Bronchial smooth muscle cell (primary cell): Measurements from ENCODE around the gene CRABP1. TPM values are rescaled to one million over a fixed set of nuclear protein-coding genes. Genes with fewer than 3 reads are reported as not detected.

ENCODE experiments used
- total RNA-seq: library from RNA; depleted of rRNA; stranded (reverse); fragments of >200 nt; gene quantifications from 2 replicates; pipeline ENCODE4 v1.2.1, GENCODE V29; 2014

CRABP1 gene
- total RNA-seq = not detected in 2 replicates

DNA sequence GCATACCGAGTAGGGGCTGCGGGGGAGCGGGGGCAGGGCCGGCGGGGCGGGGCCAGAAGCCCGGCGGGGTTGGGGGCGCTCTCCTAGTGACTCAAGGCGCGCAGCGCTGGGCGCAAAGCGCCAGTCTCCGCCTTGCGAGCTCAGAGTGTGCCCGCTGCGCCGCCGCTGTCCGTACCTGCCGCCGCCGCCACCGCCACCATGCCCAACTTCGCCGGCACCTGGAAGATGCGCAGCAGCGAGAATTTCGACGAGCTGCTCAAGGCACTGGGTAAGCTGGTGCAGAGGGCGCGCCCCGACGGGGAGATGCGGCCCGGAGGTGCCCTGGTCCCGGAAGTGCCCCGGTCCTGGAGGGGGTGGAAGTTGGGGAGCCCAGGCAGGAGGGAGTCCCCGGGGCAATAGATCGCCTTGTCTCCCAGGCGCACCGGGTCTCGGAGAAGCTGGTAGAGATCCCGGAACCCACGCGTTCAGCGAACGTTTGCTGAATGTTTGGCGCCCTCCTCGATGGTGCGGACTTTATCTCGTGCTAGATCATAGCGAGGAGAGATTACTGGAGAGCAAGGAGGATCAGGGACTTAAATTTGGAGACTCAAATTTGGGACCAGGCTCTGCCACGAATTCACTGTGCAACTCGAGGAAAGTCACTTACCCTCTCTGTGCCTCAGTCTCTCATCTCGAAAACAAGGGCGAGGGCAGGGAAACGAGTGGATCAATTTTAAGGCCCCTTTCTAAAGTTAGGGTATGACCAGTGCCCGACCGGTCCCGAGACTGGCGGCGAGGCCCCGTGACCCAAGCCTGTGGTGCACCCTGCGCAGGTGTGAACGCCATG, at the start of gene CRABP1:
CRABP1 (plus strand) TSS at position 123 of the 826 bp plus-strand sequence; CDS start at position 199, 76 bp downstream.

DNA sequence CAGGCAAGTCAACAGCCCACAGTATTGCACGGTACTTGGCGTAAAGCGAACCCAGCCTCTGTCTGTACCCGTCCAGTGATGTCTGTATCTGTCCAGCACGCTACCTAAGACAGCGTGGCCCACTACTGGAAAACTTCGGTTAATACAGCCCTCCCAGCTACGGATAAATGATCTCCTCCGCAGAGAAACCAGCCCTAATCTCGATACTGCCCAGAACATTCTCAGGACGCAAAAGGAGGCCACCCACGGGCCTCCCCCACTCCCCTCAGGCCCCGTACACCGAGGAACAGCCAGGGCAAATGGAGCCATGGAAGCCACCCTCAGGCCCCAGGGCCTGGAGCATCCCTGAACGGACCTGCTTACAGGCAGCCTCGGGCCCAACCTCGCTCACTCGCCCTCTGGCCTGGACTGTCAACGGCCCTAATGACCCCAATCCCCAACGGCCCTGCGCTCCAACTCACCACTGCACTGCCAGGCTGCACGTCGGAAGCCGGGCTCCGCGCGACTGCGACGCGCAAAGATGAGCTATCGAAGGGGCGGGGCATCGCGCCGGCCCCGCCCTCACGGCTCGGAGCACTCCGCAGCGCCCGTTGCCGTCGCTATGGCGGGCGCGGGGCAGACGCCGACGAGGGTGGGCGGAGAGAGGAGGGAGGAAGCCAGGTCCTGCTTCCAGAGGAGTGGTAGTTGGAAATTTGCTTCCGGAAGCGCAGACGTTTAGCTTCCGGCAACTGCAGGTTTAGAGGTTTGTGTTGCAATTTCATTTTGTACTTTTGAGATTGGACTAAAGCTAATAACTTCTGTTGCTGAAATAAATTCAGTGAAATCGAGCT, 40.8 kb upstream of the CRABP1 start, which contains the start of gene SKIC8:
SKIC8 (minus strand) TSS at position 509 of the 830 bp plus-strand sequence. CDS start 3,923 bp downstream, outside the sequence.

Other genes with a start within 250 kb of the CRABP1 start
- not detected in 2 replicates for gene SH2D7, start 247.8 kb upstream of the CRABP1 start, total RNA-seq
- 1.1 and 1.8 TPM in 2 replicates for gene CIB2, start 208.9 kb upstream of the CRABP1 start, total RNA-seq
- 15.8 and 18.5 TPM in 2 replicates for gene IDH3A, start 191.0 kb upstream of the CRABP1 start, total RNA-seq
- not detected in 2 replicates for gene ACSBG1, start 105.8 kb upstream of the CRABP1 start, total RNA-seq
- gene DNAJA4, start 75.8 kb upstream of the CRABP1 start, total RNA-seq = 1.2 and 1.4 TPM in 2 replicates
- gene SKIC8, start 40.7 kb upstream of the CRABP1 start, total RNA-seq = 68.8 and 77.1 TPM in 2 replicates
- gene IREB2, start 97.9 kb downstream of the CRABP1 start, total RNA-seq = 17.9 and 23.8 TPM in 2 replicates
- 1.7 and 1.9 TPM in 2 replicates for gene HYKK, start 167.2 kb downstream of the CRABP1 start, total RNA-seq
- 110 and 137 TPM in 2 replicates for gene PSMA4, start 200.1 kb downstream of the CRABP1 start, total RNA-seq
- 0.47 and 0.94 TPM in 2 replicates for gene CHRNA5, start 225.2 kb downstream of the CRABP1 start, total RNA-seq